Prostate gland (tissue), 2 donors: ENCODE data around the gene SUSD1. TPM values are rescaled to one million over a fixed set of nuclear protein-coding genes. Genes with fewer than 3 reads are reported as not detected.

Source experiments
- DNase-seq: peaks from one replicate; pipeline ENCODE4 v3.0.0-alpha.2; 2019; ENCODE audit warnings: low spot score
- H3K27ac ChIP-seq, 2 donors: fragments of 200-600 bp; sonication (generic); 2 replicates each; pipeline ENCODE4 v1.5.1; 2017 to 2019
- H3K27me3 ChIP-seq: fragments of 200-600 bp; sonication (generic); replicated peaks from 2 replicates; pipeline ENCODE4 v1.5.1; 2019; ENCODE audit not compliant: insufficient read depth
- H3K36me3 ChIP-seq, 2 donors: fragments of 200-600 bp; sonication (generic); 1 replicate in 1 of 2; 2 replicates in 1 of 2; pipeline versions ENCODE4 v1.5.1 to v1.8.1; 2017 to 2019
- H3K4me1 ChIP-seq: fragments of 200-600 bp; sonication (generic); replicated peaks from 2 replicates; pipeline ENCODE4 v1.5.1; 2019
- H3K4me3 ChIP-seq, 2 donors: fragments of 200-600 bp; sonication (generic); 2 replicates each; pipeline ENCODE4 v1.5.1; 2017 to 2019
- H3K9me3 ChIP-seq: fragments of 200-600 bp; sonication (generic); 2 replicates; pipeline ENCODE4 v1.5.1; 2017
- POLR2A ChIP-seq: fragments of 450-650 bp; IDR thresholded peaks from one replicate; pipeline ENCODE4 v1.6.1; 2016; ENCODE audit warnings: antibody characterized with exemption, mild to moderate bottlenecking
- POLR2AphosphoS5 ChIP-seq: sonication (generic); formaldehyde crosslinking; IDR thresholded peaks from one replicate; pipeline ENCODE4 v1.6.1; 2017; ENCODE audit warnings: antibody characterized with exemption
- WGBS: methylation state at CpG from one replicate; pipeline ENCODE4 v1.1.5; 2018; 5-methylcytosine and 5-hydroxymethylcytosine counted together
- intact Hi-C: fragments of 100-400 bp; cut with DNase I; formaldehyde crosslinking; loops from one replicate; pipeline ENCODE4 v1.14.2; 2022
- total RNA-seq, 2 donors: library from RNA; depleted of rRNA; stranded (reverse); fragments of >200 nt; gene quantifications; one replicate each; pipeline ENCODE4 v1.1.0, GENCODE V29; 2016
- TF ChIP-seq, protein P1 (sequence below), 4 experiments: fragments of 200-600 bp in 2 of 4; fragments of 450-650 bp in 2 of 4; sonication (generic) in 2 of 4; IDR thresholded peaks; 1 replicate in 3 of 4; 2 replicates in 1 of 4; pipeline ENCODE4 v1.5.1; 2016 to 2019; ENCODE audit warnings: antibody characterized with exemption in 4 of 4, mild to moderate bottlenecking in 2 of 4, moderate library complexity in 2 of 4

Gene SUSD1
- total RNA-seq, 2 donors from 2014 or later: 10.6 to 34.8 TPM

DNA sequence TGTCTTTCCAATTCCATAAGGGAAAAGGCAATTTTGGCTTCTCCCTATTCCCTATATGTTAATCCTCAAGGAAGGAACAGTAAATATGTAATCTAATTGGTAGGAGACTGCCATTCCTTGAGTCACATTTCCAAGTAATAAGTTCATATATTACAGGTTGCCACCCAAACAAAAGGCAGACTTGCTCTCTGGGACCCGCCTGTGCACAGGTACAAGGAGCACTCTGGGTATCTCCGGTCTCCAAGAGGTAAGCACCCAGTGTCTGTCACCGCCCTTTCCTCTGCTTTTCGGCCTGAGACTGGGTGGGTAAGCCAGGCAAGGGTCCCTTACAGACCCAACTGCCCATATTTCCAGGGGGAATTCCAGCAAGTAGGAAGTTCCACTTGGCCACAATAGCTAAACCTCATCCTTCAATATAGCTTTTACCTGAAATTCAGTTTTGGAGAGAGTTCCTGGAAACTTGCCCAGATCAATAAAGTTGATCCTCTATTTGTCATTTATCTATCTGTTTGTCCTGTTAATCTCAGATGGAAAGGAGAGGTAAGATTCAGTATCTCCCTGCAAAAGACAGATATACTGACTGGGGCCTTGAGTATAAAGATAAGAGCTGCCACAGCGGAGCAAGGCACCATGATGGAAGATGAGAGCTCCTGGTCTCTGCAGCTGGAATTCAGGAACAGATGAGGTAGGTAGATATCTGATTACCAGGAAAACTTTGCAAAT lies 81.8 kb downstream of the SUSD1 start:
- no peaks in the 10 kb centered on the region for H3K4me1 ChIP-seq
- no peaks in the 10 kb centered on the region for H3K9me3 ChIP-seq
- H3K4me3 ChIP-seq: no peak overlapping the region
- WGBS: 92% methylated on average over 5 of the region's 5 CpGs
- no peaks in the 10 kb centered on the region for H3K27me3 ChIP-seq
- intact Hi-C loops: loop anchor here (10.0 kb wide), 1 partner anchor 611 kb away; no protein-coding TSS in a partner anchor
- no peaks in the 10 kb centered on the region for H3K36me3 ChIP-seq
- no peak for DNase-seq
- TF ChIP-seq POLR2AphosphoS5 (no peak), POLR2A (no peak)
- TF ChIP-seq, protein P1, sequence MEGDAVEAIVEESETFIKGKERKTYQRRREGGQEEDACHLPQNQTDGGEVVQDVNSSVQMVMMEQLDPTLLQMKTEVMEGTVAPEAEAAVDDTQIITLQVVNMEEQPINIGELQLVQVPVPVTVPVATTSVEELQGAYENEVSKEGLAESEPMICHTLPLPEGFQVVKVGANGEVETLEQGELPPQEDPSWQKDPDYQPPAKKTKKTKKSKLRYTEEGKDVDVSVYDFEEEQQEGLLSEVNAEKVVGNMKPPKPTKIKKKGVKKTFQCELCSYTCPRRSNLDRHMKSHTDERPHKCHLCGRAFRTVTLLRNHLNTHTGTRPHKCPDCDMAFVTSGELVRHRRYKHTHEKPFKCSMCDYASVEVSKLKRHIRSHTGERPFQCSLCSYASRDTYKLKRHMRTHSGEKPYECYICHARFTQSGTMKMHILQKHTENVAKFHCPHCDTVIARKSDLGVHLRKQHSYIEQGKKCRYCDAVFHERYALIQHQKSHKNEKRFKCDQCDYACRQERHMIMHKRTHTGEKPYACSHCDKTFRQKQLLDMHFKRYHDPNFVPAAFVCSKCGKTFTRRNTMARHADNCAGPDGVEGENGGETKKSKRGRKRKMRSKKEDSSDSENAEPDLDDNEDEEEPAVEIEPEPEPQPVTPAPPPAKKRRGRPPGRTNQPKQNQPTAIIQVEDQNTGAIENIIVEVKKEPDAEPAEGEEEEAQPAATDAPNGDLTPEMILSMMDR (IDR thresholded peaks at IDR 0.05): no peak
- H3K27ac ChIP-seq: no peak overlapping the region

DNA sequence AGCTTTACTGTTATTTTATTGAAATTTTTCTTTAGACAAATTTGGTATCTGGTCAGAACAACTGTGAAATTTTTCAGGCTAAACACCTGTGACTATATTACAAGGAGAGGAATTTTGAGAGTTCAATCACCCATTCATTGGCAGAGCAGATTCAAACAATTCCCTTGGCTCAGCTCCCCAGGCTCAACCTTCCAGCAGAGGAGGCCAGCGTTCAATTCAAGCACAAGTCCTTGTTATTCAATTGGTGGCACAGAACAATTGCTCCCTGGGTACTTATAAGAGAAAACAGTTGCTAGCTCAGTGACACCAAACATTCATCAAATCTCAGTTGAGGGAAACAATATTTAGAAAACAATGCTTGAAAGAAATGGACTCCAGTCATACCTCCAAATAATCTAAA lies 83.3 kb downstream of the SUSD1 start:
- intact Hi-C loops: loop anchor here (10.0 kb wide), 1 partner anchor 613 kb away; no protein-coding TSS in a partner anchor
- WGBS: 30% methylated on average over 1 of the region's 1 CpG
- no peaks in the 10 kb centered on the region for H3K4me1 ChIP-seq

DNA sequence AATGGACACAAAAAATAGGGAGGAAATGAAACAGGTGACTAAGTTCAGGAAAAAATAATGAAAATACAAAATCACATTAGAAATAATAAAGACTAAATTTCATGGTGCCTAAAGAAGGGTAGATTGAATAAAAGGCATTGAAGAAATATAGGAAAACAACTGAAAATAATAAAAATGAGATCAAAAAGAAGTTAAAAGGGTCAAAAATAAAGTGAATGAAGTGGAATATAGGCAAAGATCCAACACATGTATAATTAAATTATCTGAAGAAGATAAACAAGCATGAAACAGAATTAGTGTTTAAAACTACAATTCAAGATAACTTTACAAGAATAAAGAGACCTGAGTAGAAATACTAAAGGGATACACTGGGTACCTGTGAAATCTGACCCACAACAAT lies 87.6 kb downstream of the SUSD1 start:
- TF ChIP-seq POLR2AphosphoS5: no peak
- TF ChIP-seq, protein P1 (IDR thresholded peaks at IDR 0.05): no peak
- TF ChIP-seq POLR2A: no peak
- intact Hi-C loops: no loop called here
- Histone ChIP-seq H3K27me3 (no peaks in the 10 kb centered on the region), H3K9me3 (no peaks in the 10 kb centered on the region), H3K27ac (no peak overlapping the region), H3K36me3 (no peaks in the 10 kb centered on the region), H3K4me1 (no peaks in the 10 kb centered on the region), H3K4me3 (no peak overlapping the region)
- no peak for DNase-seq

More for the DNA sequence above, 83.3 kb downstream of the SUSD1 start:
- Histone ChIP-seq H3K36me3 (no peaks in the 10 kb centered on the region), H3K27me3 (no peaks in the 10 kb centered on the region), H3K9me3 (no peaks in the 10 kb centered on the region), H3K27ac (no peak overlapping the region), H3K4me3 (no peak overlapping the region)
- no peak for DNase-seq
- no peak for TF ChIP-seq POLR2A
- TF ChIP-seq, protein P1 (IDR thresholded peaks at IDR 0.05): no peak
- TF ChIP-seq POLR2AphosphoS5: no peak

DNA sequence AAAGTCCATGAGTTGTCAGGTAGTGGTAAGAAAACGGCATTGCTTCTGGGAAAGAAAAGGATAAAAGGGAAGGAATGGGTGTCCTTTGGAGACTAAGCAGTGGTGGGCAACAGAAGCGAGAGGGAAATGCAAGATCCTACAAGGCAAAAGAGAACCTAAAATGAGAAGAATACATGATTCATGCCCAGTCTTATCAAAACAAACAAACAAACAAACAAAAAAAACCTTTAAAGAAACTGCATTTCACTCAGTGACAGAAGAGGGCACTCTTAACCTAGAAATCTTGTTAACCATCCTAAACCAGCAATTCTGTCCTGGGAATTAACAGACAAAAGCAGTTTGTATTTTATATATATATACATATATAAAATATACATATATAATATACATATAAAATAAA lies 88.5 kb downstream of the SUSD1 start:
- no peak overlapping the region for H3K4me3 ChIP-seq
- no peak overlapping the region for H3K27ac ChIP-seq
- 65% methylated on average over 2 of the region's 2 CpGs for WGBS
- DNase-seq: no peak
- no peaks in the 10 kb centered on the region for H3K9me3 ChIP-seq
- TF ChIP-seq, protein P1 (IDR thresholded peaks at IDR 0.05): peak in 2 of 4 experiments; percentile 34 to 48
- no peak for TF ChIP-seq POLR2A
- intact Hi-C loops: no loop called here
- no peaks in the 10 kb centered on the region for H3K27me3 ChIP-seq
- H3K36me3 ChIP-seq: no peaks in the 10 kb centered on the region
- H3K4me1 ChIP-seq: no peaks in the 10 kb centered on the region

DNA sequence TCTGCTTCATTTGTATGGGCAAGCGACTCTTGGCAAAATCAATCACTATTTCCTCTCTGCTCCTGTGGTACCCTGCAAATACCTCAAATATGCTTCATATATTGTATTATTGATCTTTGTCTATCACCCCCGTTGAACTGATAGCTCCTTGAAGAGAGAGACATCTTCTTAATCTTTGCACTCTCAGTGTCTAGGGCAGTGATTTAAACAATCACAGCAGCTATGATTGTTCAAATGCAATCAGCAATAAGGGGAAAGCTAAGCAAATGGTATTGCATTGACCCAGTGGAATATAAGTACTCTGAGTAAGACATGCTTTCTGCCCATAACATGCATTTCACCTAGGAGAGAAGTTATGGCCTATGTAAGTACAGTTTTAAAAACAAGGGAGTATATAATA lies 90.2 kb downstream of the SUSD1 start:
- no peak for DNase-seq
- H3K27me3 ChIP-seq: no peaks in the 10 kb centered on the region
- TF ChIP-seq POLR2A (no peak), POLR2AphosphoS5 (no peak)
- TF ChIP-seq, protein P1 (IDR thresholded peaks at IDR 0.05): no peak
- H3K4me1 ChIP-seq: no peaks in the 10 kb centered on the region
- H3K9me3 ChIP-seq: no peaks in the 10 kb centered on the region
- 25% methylated on average over 2 of the region's 2 CpGs for WGBS
- H3K4me3 ChIP-seq: no peak overlapping the region
- no peaks in the 10 kb centered on the region for H3K36me3 ChIP-seq
- H3K27ac ChIP-seq: no peak overlapping the region
- intact Hi-C loops: no loop called here
